ENCODE data around the gene SLC13A3.

Gene SLC13A3

GRCh38 chr20:46545827-46546138 is 105.5 kb downstream of the SLC13A3 start:
- in situ Hi-C loops (cut with MboI; ENCODE audit: low sequenced_read_pairs) = no loop called here

DNA sequence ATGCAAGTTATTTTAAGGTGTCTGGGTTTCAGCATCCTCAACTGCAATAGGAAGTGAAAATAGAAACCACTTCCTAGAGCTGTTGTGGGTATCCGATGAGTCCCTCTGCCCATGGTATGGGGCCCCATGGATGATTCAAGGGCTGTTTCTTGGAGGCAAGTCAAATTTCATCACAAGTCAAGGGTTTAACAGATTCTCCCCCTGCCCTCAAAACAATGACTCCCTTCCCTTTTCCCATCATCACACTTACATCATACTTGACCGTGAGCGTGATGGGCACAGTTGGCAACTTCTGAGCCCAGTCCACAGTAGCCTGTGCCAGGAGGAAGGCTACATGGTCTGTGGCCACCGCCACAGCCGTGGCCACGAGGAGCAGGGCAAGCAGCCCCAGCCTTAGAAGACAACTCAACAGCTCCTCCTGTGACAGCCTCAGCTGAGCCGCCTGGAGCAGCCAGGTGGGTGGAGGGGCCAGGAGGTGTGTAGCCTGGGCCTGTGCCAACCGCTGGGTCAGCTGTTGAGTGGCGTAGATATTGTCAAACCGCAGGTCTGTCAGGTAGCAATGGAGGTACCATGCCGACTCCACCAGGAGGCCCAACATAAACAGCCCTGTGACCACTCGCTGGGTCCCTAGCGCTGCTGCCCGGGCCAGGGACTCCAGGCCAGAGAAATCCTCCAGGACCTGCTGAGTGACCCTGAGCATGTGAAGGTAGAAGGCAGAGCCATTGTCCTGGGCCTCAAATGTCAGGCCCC is 106.0 kb downstream of the SLC13A3 start:
- in situ Hi-C loops (cut with MboI; ENCODE audit: low sequenced_read_pairs) = no loop called here

GRCh38 chr20:46544576-46544975 is 106.7 kb downstream of the SLC13A3 start:
- in situ Hi-C loops (cut with MboI; ENCODE audit: low sequenced_read_pairs) = no loop called here

GRCh38 chr20:46543959-46544358 is 107.3 kb downstream of the SLC13A3 start:
- in situ Hi-C loops (cut with MboI; ENCODE audit: low sequenced_read_pairs) = no loop called here

DNA sequence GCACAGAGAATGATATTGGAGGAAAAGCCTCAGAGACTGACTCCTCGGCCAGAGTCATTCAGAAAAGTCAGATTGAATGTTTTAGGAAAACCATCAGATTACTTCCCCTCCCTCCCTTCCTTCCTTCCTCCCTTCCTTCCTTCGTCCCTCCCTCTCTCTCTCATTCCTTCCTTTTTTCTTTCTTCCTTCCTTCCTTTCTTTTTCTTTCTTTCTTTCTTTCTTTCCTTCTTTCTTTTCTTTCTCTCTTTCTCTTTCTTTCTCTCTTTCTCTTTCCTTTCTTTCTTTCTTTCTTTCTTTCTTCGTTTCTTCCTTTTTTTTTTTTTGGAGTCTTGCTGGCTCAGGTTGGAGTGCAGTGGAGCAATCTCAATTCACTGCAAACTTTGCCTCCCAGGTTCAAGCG is 108.2 kb downstream of the SLC13A3 start:
- in situ Hi-C loops (cut with MboI; ENCODE audit: low sequenced_read_pairs) = no loop called here

DNA sequence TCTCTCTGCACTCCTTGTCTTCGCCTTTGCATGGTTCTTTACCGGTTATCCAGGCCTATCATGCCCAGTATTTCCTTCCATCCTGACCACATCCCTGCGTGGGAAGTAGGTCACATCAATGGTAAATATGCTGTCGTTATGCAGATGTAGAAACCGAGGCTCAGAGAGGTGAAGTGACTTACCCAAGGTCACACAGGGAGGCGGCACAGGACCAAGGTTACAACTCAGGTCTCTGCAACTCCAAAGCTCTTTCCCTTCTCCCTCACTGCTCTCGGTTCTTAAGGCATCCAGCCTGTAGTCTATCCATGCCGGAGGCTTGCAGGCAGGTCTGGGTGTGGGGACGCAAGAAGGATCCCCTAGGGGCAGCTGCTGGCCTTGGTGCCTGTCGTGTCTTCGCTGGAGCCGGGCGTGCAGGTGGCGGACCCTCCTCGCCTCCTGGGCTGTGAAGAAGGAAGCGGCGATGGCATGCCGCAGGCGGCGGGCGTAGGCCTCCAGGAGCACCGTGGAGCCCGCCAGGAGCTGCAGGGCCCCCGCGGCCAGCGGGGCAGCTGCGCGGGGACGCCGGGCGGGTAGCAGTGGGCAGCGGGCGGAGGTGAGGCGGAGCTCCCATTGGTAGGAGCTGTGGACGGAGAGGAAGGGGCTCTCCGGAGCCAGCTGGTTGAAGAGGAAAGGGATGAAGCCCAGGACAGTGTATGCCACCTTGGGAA is 109.9 kb downstream of the SLC13A3 start:
- in situ Hi-C loops (cut with MboI; ENCODE audit: low sequenced_read_pairs) = no loop called here

GRCh38 chr20:46539113-46539512 is 112.1 kb downstream of the SLC13A3 start:
- in situ Hi-C loops (cut with MboI; ENCODE audit: low sequenced_read_pairs) = no loop called here

- in situ Hi-C loops (cut with MboI; ENCODE audit: low sequenced_read_pairs) = no loop called here
Measured at GRCh38 chr20:46530640-46531039, 120.6 kb downstream of the SLC13A3 start.

- in situ Hi-C loops (cut with MboI; ENCODE audit: low sequenced_read_pairs) = loop anchor here (10.0 kb wide), 1 partner anchor 161 kb away; the partner anchor contains the start of gene TP53RK
Measured at GRCh38 chr20:46523696-46524328, 127.4 kb downstream of the SLC13A3 start.

- in situ Hi-C loops (cut with MboI; ENCODE audit: low sequenced_read_pairs) = loop anchor here (10.0 kb wide), 1 partner anchor 162 kb away; the partner anchor contains the start of gene TP53RK
Measured at GRCh38 chr20:46523108-46523507, 128.2 kb downstream of the SLC13A3 start.

- in situ Hi-C loops (cut with MboI; ENCODE audit: low sequenced_read_pairs) = loop anchor here (10.0 kb wide), 1 partner anchor 164 kb away; the partner anchor contains the start of gene TP53RK
Measured at GRCh38 chr20:46520976-46521579, 130.2 kb downstream of the SLC13A3 start.

DNA sequence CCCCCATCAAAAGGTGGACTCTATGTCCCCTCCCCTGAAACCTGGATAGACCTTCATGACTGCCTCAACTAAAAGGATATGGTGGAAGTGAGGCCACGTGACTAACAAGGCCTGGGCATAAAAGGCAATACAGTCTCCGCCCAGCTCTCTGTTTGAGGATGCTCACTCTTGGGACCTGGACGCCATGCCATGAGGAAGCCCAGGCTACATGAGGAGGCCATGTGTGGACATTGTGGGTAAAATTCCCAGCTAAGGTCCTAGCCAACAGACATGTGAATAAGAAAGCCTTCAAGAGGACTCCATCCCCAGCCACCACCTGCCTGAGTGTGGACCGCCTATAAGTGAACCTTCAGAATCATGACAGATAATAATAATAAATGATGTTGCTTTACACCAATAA is 130.7 kb downstream of the SLC13A3 start:
- in situ Hi-C loops (cut with MboI; ENCODE audit: low sequenced_read_pairs) = loop anchor here (10.0 kb wide), 1 partner anchor 164 kb away; the partner anchor contains the start of gene TP53RK

- in situ Hi-C loops (cut with MboI; ENCODE audit: low sequenced_read_pairs) = loop anchor here (10.0 kb wide), 1 partner anchor 165 kb away; the partner anchor contains the start of gene TP53RK
Measured at GRCh38 chr20:46519471-46520068, 131.7 kb downstream of the SLC13A3 start.

GRCh38 chr20:46512943-46513844 is 138.1 kb downstream of the SLC13A3 start, which contains the start of gene ZNF334:
ZNF334 (minus strand) TSS chr20:46513559; CDS start chr20:46512102, 1,457 bp downstream.
- in situ Hi-C loops (cut with MboI; ENCODE audit: low sequenced_read_pairs) = no loop called here

DNA sequence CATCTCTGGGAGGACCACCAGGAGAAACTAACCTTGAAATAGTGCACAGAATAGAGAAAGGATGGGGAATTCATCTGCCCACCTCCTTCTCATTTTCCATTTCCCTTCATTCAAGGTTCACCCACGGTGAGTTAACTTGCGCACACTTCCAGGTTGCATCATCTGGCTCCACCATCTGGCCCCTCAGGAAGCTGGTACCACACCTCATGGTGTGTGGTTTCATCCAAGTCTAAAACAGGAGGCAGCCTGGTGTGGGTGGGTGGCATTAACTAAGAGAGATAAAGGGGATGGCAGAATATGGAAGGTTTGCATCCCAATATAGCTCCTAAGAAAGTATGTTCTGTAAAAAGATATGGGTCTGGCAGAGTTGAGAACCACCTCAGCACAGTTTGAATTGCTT is 141.7 kb downstream of the SLC13A3 start:
- in situ Hi-C loops (cut with MboI; ENCODE audit: low sequenced_read_pairs) = no loop called here

Measured in HL-60/S4 (cell line).